Cerebellar cortex (tissue), 1 donor: ENCODE results near the gene BSPRY.
"Not testable (repeated sequence)": the region's sequence is repeated elsewhere in the genome, so short reads cannot be mapped to it uniquely, and the experiment has no call there.

Experiments used
- DNase-seq: peaks from one replicate; pipeline ENCODE4 v3.0.0-alpha.2; 2015; ENCODE audit warnings: low spot score

BSPRY gene

GRCh38 chr9:113395000-113395861 is 45.9 kb downstream of the BSPRY start:
- DNase-seq: no peak

GRCh38 chr9:113397203-113397631 is 47.9 kb downstream of the BSPRY start:
- no peak for DNase-seq

- DNase-seq: no peak
Measured at GRCh38 chr9:113398796-113399195, 49.5 kb downstream of the BSPRY start.

GRCh38 chr9:113399646-113400200 is 50.4 kb downstream of the BSPRY start:
- DNase-seq: no peak

- DNase-seq: peak; percentile 99
Measured at GRCh38 chr9:113401027-113401792, 51.9 kb downstream of the BSPRY start, which contains the start of gene ALAD. Gene ALAD (minus strand): TSS chr9:113401284. CDS start chr9:113393559, 7,725 bp downstream.

GRCh38 chr9:113403646-113404045 is 54.3 kb downstream of the BSPRY start:
- no peak for DNase-seq

- DNase-seq: not testable (repeated sequence)
Measured at GRCh38 chr9:113406353-113406752, 57.0 kb downstream of the BSPRY start.

- DNase-seq: peak; percentile 80
Measured at GRCh38 chr9:113406873-113407511, 57.7 kb downstream of the BSPRY start.

GRCh38 chr9:113409481-113409880 is 60.1 kb downstream of the BSPRY start:
- no peak for DNase-seq

- DNase-seq: no peak
Measured at GRCh38 chr9:113409883-113410206, 60.5 kb downstream of the BSPRY start.

- DNase-seq: peak; percentile 93
Measured at GRCh38 chr9:113410207-113410864, 61.0 kb downstream of the BSPRY start, which contains the start of the genes C9orf43 and POLE3. Gene C9orf43 (plus strand): TSS chr9:113410747. CDS start chr9:113413494, 2,747 bp downstream. Gene POLE3 (minus strand): TSS chr9:113410675. CDS start chr9:113410293, 382 bp downstream.

- no peak for DNase-seq
Measured at GRCh38 chr9:113416149-113416721, 66.9 kb downstream of the BSPRY start.

GRCh38 chr9:113417370-113417769 is 68.0 kb downstream of the BSPRY start:
- DNase-seq: no peak
